PC-3 (cell line): ENCODE data around the gene PIGH. TPM values are rescaled to one million over a fixed set of nuclear protein-coding genes. Genes with fewer than 3 reads are reported as not detected.

Source experiments
- ATAC-seq: fragments of 200-7000 bp; cut with Tn5 transposase; 2 replicates; pipeline ENCODE4 v1.9.1; 2020; ENCODE audit warnings: mild to moderate bottlenecking, moderate library complexity
- BruUV-seq: library from RNA; stranded (reverse); fragments of 400-500 nt; replicated peaks from 2 replicates; lab custom pipeline; 2021; lab: Mats Ljungman, UMichigan
- CTCF ChIA-PET: fragments of 300-600 bp; sonication (Branson Sonifier 250); formaldehyde crosslinking; loops from one replicate; lab custom pipeline; 2022; ENCODE audit warnings: antibody characterized with exemption; lab: Charles Lee
- POLR2A ChIA-PET: fragments of 300-600 bp; sonication (Branson Sonifier 250); formaldehyde crosslinking; loops from one replicate; lab custom pipeline; 2022; ENCODE audit warnings: antibody characterized with exemption; ENCODE audit not compliant: unreplicated experiment; lab: Charles Lee
- DNase-seq: peaks from one replicate; pipeline ENCODE4 v3.0.0-alpha.2; 2015
- H2AFZ ChIP-seq: fragments of 300-600 bp; sonication (generic); 2 replicates; pipeline ENCODE4 v1.6.0; 2016; ENCODE audit warnings: antibody characterized with exemption, low read length
- H3F3A ChIP-seq: fragments of 300-600 bp; sonication (generic); one replicate; pipeline ENCODE4 v1.6.0; 2017; ENCODE audit warnings: antibody characterized with exemption, low read length, control low read depth, mild to moderate bottlenecking; ENCODE audit not compliant: unreplicated experiment
- H3K27ac ChIP-seq: fragments of 300-600 bp; sonication (generic); 2 replicates; pipeline ENCODE4 v1.5.1; 2016; ENCODE audit warnings: mild to moderate bottlenecking, low read length
- H3K27me3 ChIP-seq: fragments of 300-600 bp; sonication (generic); 2 replicates; pipeline ENCODE4 v1.6.1; 2016; ENCODE audit warnings: low read length, mixed read lengths
- H3K36me3 ChIP-seq: fragments of 300-600 bp; sonication (generic); 2 replicates; pipeline ENCODE4 v1.6.1; 2016; ENCODE audit warnings: low read depth, mixed run types, low read length, mixed read lengths
- H3K4me1 ChIP-seq: fragments of 300-600 bp; sonication (generic); 2 replicates; pipeline ENCODE4 v1.5.1; 2016; ENCODE audit warnings: low read length; ENCODE audit not compliant: insufficient read depth
- H3K4me2 ChIP-seq: fragments of 300-600 bp; sonication (generic); 2 replicates; pipeline ENCODE4 v1.6.0; 2016; ENCODE audit warnings: low read length
- H3K4me3 ChIP-seq: fragments of 300-600 bp; sonication (generic); 2 replicates; pipeline ENCODE4 v1.5.1; 2016; ENCODE audit warnings: mild to moderate bottlenecking, low read length, mixed read lengths
- H3K79me2 ChIP-seq: fragments of 300-600 bp; sonication (generic); 2 replicates; pipeline ENCODE4 v1.6.1; 2017; ENCODE audit warnings: low read length, mixed read lengths
- H3K9ac ChIP-seq: fragments of 300-600 bp; sonication (generic); 2 replicates; pipeline ENCODE4 v1.6.0; 2016; ENCODE audit warnings: mild to moderate bottlenecking, low read length
- H3K9me2 ChIP-seq: fragments of 300-600 bp; sonication (generic); replicated peaks from 2 replicates; pipeline ENCODE4 v1.6.1; 2016; ENCODE audit warnings: mixed run types, low read length, mixed read lengths
- H3K9me3 ChIP-seq: fragments of 300-600 bp; sonication (generic); 2 replicates; pipeline ENCODE4 v1.6.1; 2016; ENCODE audit warnings: low read length, mixed read lengths
- H4K20me1 ChIP-seq: fragments of 300-600 bp; sonication (generic); 2 replicates; pipeline ENCODE4 v1.6.1; 2016; ENCODE audit warnings: low read length, mixed read lengths
- EZH2 ChIP-seq: fragments of 300-600 bp; sonication (generic); IDR thresholded peaks from one replicate; pipeline ENCODE4 v1.6.1; 2017; ENCODE audit warnings: antibody characterized with exemption, mild to moderate bottlenecking, low read length; ENCODE audit not compliant: unreplicated experiment
- EZH2phosphoT487 ChIP-seq: fragments of 300-600 bp; sonication (generic); IDR thresholded peaks from 2 replicates; pipeline ENCODE4 v1.6.1; 2018; ENCODE audit warnings: mild to moderate bottlenecking, antibody characterized with exemption, low read length, borderline replicate concordance
- intact Hi-C: fragments of 100-400 bp; cut with micrococcal nuclease; formaldehyde crosslinking; loops from 2 replicates; pipeline ENCODE4 v1.9.0; 2023
- total RNA-seq: library from RNA; depleted of rRNA; stranded (reverse); fragments of >200 nt; gene quantifications from 2 replicates; pipeline ENCODE4 v1.2.3, GENCODE V29; 2014
- TF ChIP-seq, protein P1 (sequence below): fragments of 300-600 bp; sonication (generic); conservative IDR thresholded peaks from 2 replicates; pipeline ENCODE4 v1.5.1; 2017; ENCODE audit warnings: antibody characterized with exemption, low read depth, mild to moderate bottlenecking, low read length

Gene PIGH
- total RNA-seq, 1 experiment from 2014 or later = 66.4 TPM

DNA sequence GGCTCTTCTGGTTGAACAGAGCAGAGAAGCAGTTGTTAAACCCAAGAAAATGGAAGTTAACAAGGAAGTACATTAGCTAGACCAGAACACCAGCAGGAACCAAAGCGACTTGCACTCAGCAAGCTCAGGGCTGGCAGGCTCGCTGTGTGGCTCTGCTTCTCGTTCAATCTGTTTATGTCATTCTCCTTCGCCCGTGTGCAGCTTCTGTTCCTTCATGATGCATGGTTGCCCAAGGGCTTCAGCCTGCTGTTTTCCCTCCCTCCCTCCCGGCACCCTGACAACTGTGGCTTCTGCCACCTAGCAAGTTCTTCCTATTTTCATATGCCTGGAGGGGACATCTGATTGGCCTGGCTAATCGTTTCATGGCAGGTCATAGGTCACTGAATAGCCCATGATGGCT is 25.3 kb downstream of the PIGH start:
- intact Hi-C loops = no loop called here
- BruUV-seq = no TSS peak
- DNase-seq (no peak), ATAC-seq (no peak)
- H3K36me3 ChIP-seq = no peaks in the 10 kb centered on the region
- no peak overlapping the region for H3K9ac ChIP-seq
- TF ChIP-seq, protein P1, sequence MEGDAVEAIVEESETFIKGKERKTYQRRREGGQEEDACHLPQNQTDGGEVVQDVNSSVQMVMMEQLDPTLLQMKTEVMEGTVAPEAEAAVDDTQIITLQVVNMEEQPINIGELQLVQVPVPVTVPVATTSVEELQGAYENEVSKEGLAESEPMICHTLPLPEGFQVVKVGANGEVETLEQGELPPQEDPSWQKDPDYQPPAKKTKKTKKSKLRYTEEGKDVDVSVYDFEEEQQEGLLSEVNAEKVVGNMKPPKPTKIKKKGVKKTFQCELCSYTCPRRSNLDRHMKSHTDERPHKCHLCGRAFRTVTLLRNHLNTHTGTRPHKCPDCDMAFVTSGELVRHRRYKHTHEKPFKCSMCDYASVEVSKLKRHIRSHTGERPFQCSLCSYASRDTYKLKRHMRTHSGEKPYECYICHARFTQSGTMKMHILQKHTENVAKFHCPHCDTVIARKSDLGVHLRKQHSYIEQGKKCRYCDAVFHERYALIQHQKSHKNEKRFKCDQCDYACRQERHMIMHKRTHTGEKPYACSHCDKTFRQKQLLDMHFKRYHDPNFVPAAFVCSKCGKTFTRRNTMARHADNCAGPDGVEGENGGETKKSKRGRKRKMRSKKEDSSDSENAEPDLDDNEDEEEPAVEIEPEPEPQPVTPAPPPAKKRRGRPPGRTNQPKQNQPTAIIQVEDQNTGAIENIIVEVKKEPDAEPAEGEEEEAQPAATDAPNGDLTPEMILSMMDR = no peak
- TF ChIP-seq EZH2 (no peak), EZH2phosphoT487 (no peak)
- H2AFZ ChIP-seq = no peak overlapping the region
- H3K4me3 ChIP-seq = no peak overlapping the region
- ChIA-PET CTCF (interaction anchor here (0.6 kb wide), 1 partner anchor 103 kb away, joined by 5 read pairs; no protein-coding TSS in a partner anchor), POLR2A (no interaction called here)
- no peak overlapping the region for H3K4me2 ChIP-seq
- H3K79me2 ChIP-seq = no peaks in the 10 kb centered on the region
- H3K4me1 ChIP-seq = no peaks in the 10 kb centered on the region
- no peaks in the 10 kb centered on the region for H3K27me3 ChIP-seq
- H3F3A ChIP-seq = no peaks in the 10 kb centered on the region
- H3K9me2 ChIP-seq = no peaks in the 10 kb centered on the region
- H3K27ac ChIP-seq = no peak overlapping the region
- H4K20me1 ChIP-seq = no peaks in the 10 kb centered on the region
- no peaks in the 10 kb centered on the region for H3K9me3 ChIP-seq

DNA sequence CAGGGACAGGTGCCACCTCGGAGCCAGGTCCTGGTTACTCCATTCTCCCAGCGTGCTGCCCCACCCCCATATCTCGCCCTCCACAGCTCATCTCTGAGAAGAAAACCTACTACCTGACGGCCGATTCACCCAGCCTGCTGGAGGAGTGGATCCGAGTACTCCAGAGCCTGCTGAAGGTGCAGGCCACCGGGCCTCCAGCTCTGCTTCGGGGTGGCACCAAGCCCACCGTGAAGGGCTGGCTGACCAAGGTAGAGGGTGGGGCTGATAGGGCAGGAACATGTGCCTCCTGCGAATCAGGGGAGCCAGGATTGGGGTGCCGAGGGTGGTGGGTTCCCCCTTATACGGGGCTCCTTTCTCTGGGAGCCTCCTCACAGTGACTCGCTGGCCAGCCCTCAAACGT is 25.9 kb downstream of the PIGH start:
- DNase-seq = no peak
- ChIA-PET CTCF (no interaction called here), POLR2A (no interaction called here)
- no peak overlapping the region for H3K4me3 ChIP-seq
- no peak overlapping the region for H3K9ac ChIP-seq
- H3K9me2 ChIP-seq = no peaks in the 10 kb centered on the region
- H3K27me3 ChIP-seq = no peaks in the 10 kb centered on the region
- H2AFZ ChIP-seq = no peak overlapping the region
- no peak overlapping the region for H3K27ac ChIP-seq
- no peaks in the 10 kb centered on the region for H3K9me3 ChIP-seq
- no peaks in the 10 kb centered on the region for H3F3A ChIP-seq
- no peaks in the 10 kb centered on the region for H4K20me1 ChIP-seq
- no peaks in the 10 kb centered on the region for H3K36me3 ChIP-seq
- H3K79me2 ChIP-seq = no peaks in the 10 kb centered on the region
- no TSS peak for BruUV-seq
- intact Hi-C loops = no loop called here
- H3K4me2 ChIP-seq = no peak overlapping the region
- ATAC-seq = no peak
- no peaks in the 10 kb centered on the region for H3K4me1 ChIP-seq
- no peak for TF ChIP-seq EZH2phosphoT487

DNA sequence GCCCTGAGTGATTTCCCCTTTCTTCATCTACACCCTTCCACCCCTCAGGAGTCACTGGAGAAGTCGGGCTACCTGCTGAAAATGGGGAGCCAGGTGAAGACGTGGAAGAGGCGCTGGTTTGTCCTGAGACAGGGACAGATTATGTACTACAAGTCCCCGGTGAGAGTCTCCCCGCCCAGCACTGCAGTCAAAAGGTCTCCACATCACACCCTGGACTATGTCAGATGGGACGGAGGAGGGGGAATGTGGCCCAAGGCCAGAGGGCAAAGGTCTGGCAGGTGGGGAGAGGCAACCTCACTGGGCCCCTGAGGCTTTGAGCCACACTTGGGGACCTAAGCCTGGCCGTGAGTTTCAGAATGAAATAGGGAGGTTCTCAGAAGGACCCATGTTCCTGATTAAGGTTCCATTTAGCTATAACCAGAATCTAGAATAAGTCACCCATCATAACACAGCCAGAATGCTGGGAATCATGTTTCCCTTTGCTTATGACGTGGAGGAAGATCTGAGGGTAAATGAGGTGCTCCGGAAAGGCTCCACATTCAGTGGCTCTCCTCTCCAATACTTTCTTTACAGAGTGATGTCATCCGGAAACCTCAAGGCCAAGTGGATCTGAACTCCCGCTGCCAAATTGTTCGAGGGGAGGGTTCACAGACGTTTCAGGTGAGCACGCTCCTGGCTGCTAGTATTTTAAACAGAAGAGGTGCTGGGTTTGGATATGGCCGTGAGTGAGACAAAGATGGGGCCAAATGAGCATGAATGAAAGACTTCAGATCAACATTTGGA is 26.6 kb downstream of the PIGH start:
- POLR2A ChIA-PET = no interaction called here

More for the DNA sequence above, 26.6 kb downstream of the PIGH start:
- Histone ChIP-seq H3K4me1 (no peaks in the 10 kb centered on the region), H3K36me3 (no peaks in the 10 kb centered on the region), H3K4me2 (no peak overlapping the region), H3K9me3 (no peaks in the 10 kb centered on the region), H3K9me2 (no peaks in the 10 kb centered on the region), H3K27me3 (no peaks in the 10 kb centered on the region), H3K79me2 (no peaks in the 10 kb centered on the region), H4K20me1 (no peaks in the 10 kb centered on the region), H3K9ac (no peak overlapping the region), H3F3A (no peaks in the 10 kb centered on the region), H2AFZ (no peak overlapping the region), H3K27ac (no peak overlapping the region), H3K4me3 (no peak overlapping the region)
- CTCF ChIA-PET = interaction anchor here (4.1 kb wide), 1 partner anchor 46 kb away, joined by 126 read pairs; no protein-coding TSS in a partner anchor
- no peak for TF ChIP-seq EZH2
- no peak for TF ChIP-seq EZH2phosphoT487
- TF ChIP-seq, protein P1 = no peak
- intact Hi-C loops = no loop called here
- DNase-seq (no peak), ATAC-seq (no peak)
- no TSS peak for BruUV-seq
